ENCODE measurements around the gene PRDM10.
A peak's percentile ranks its signal among the peaks of the same experiment; 100 is the strongest.

The PRDM10 gene

DNA sequence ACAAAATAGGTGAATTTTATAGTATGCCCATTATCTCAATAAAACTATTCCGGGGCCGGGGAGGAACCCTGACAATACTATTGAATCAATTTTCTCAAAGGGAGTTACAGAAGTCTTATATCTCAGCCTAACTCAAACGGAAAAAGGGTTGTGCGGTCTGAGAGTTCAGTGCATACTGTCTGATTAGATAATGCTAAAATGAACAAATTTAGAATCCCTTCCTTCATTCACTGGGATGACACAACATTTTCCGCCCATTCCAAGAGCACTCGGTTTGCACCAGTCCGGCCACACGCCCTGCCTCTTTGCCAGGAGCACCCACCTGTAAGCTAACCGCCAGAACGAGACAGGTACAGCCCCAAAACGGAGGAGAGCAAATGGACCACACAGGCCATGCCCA is 57.3 kb downstream of the PRDM10 start:
- DNase-seq (ENCODE audit: low read depth, low spot score) = no peak

DNA sequence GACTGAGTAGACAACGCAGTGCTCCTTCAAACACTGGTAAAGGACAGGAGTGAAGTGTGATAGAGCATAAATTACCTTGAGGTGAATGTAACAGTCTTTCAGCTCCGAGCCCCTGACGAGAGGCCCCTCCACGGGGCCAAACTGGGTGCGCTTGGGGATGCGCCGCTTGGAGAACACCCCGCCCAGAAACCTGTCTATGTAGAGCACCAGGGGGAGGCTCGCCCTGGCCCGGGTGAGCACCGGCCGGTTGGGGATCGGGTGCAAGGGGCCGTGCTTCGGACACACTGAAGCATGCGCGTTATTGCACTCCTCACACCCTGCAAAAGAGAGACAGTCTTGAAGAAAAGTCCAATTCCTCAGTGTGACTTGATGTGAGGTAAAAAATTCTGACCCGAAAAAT is 57.9 kb downstream of the PRDM10 start:
- no peak for DNase-seq (ENCODE audit: low read depth, low spot score)

GRCh38 chr11:129943036-129943435 is 59.6 kb downstream of the PRDM10 start:
- DNase-seq (ENCODE audit: low read depth, low spot score) = no peak

DNA sequence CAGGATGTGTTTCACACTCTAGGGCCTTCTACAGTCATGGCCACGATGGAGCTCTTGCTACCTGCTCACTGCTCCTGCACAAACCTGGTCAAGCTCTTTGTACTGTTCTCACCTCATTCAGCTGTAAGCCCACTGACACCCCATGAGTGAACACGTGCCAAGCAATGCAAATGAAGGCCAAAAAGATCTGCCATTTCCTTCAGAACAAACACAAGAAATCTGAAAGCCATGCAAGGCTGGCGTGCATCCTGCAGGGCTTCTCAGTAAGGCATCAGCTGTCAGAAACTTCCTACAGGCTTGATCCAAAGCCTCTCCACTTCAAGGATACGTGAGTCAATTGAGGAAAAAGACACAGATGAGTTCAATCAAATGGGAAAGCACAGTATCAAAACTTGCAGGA is 63.1 kb downstream of the PRDM10 start:
- DNase-seq (ENCODE audit: low read depth, low spot score) = no peak

GRCh38 chr11:129938764-129939163 is 63.9 kb downstream of the PRDM10 start:
- no peak for DNase-seq (ENCODE audit: low read depth, low spot score)

GRCh38 chr11:129937592-129938238 is 64.9 kb downstream of the PRDM10 start:
- no peak for DNase-seq (ENCODE audit: low read depth, low spot score)

DNA sequence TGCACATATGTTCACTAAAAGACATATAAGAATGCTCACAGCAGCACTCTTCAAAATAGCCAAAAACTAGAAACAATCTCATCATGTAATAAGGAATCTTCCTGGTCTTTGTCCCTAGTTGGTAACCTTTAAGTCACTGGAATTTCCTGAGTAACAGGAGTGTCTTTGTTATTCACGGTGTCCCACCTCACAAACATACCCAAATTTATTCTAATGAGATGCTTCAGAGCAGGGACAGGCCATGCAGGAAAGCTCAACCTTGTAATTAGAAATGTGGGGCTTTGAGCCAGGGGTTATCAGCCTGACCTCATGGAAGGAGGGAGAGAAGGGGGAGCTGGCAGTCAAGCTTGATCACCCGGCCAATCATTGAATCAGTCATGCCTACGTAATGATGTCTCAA is 66.9 kb downstream of the PRDM10 start:
- DNase-seq (ENCODE audit: low read depth, low spot score) = no peak

DNA sequence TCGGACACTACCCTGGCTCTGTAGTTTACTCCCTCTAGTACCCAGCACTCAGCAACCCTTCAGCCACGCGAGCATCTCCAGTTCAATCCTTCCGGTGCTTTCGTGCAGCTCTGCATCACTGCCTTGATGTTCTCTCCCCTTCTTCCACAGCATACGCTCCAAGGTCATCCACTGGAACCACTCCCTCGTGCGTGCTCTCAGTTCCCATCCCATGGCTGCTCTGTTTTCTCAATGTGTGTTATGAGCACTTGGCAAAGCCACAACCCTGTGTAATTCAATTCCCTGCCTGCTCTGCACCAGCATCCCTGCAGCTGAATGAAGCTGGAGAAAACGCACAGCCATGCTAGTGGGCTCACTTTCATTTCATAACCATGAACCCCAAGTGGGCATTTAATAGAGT is 68.7 kb downstream of the PRDM10 start:
- no peak for DNase-seq (ENCODE audit: low read depth, low spot score)

GRCh38 chr11:129933262-129933661 is 69.4 kb downstream of the PRDM10 start:
- no peak for DNase-seq (ENCODE audit: low read depth, low spot score)

GRCh38 chr11:129932381-129933067 is 70.1 kb downstream of the PRDM10 start:
- DNase-seq (ENCODE audit: low read depth, low spot score) = no peak

- DNase-seq (ENCODE audit: low read depth, low spot score) = no peak
These were observed 71.9 kb downstream of the PRDM10 start for GRCh38 chr11:129930743-129931142.

- no peak for DNase-seq (ENCODE audit: low read depth, low spot score)
These were observed 72.3 kb downstream of the PRDM10 start for GRCh38 chr11:129930296-129930695.

DNA sequence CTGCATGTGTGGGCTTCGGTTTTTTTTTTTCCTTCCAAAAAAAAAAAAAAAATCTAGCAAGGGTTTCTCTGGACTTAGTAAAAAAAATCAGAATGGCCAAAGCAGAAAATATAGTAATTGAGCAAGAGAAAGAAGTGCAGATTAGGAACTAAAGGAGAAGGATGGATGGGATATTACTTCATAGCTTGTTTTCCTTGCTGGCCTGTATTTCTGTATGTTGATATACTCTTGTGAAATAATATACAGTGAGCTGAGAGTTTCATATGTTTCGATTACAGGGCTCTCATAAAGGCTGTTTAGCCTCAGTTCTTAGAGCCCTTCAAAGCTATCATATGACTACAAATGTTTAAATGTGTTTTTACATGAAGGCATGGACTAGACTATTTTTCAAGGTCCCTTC is 72.9 kb downstream of the PRDM10 start:
- DNase-seq (ENCODE audit: low read depth, low spot score) = no peak

GRCh38 chr11:129928923-129929692 is 73.5 kb downstream of the PRDM10 start:
- DNase-seq (ENCODE audit: low read depth, low spot score) = no peak

DNA sequence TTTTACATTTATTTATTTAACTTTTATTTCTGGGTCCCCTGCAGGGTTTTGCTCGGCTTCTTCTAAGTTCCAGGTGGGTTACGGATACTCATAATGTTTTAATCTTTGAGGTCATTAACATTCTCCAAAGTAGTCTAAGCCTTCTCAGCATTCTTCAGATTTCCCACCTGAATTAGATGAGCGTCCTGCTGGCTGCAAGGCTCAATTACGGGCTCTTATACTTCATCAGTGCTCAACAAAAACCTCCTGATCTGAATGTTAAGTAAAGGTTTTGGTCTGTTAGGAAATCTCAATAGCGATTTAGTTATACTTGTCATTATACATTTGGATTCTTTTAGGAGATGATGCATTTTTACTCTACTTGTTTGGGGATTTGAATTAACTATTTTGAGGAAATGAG is 80.0 kb downstream of the PRDM10 start:
- no peak for DNase-seq (ENCODE audit: low read depth, low spot score)

DNA sequence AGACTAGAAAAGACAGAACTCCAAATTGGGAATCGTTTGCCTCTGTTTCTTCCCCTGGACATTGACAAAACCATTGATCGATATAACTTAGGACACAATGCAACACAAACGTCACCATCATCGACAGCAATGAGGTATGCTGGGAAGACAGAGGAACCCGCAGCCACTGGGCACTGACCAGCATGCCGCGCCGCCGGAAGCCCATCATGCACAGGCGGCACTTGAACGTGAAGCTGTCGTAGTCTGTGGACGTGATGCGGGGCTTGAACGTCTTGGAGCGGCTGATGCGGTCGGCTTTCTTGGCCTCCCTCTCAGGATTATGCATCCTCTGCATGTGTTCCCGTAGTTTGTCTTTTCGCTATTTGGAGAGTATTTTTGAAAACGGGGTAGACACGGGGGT is 84.3 kb downstream of the PRDM10 start:
- DNase-seq (ENCODE audit: low read depth, low spot score) = no peak

DNA sequence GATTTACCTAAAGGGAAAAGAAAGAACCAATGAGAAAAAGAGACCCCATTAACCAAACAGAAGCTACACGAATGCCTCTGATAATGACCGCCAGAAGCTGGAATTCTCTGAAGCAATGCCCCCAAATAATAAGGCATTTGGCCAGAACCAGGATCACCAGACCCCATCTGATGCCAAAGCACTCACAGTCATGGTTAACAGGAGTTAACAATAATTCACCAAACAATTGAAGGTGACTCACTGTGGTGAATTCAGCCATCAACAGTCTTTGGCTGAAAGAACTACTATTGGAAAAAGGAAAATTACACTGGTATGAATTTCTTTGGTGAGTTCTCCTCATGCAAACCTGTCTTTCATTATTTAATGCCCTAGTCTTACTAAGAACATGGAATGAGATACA is 85.4 kb downstream of the PRDM10 start:
- DNase-seq (ENCODE audit: low read depth, low spot score) = no peak

GRCh38 chr11:129911298-129911697 is 91.3 kb downstream of the PRDM10 start:
- no peak for DNase-seq (ENCODE audit: low read depth, low spot score)

DNA sequence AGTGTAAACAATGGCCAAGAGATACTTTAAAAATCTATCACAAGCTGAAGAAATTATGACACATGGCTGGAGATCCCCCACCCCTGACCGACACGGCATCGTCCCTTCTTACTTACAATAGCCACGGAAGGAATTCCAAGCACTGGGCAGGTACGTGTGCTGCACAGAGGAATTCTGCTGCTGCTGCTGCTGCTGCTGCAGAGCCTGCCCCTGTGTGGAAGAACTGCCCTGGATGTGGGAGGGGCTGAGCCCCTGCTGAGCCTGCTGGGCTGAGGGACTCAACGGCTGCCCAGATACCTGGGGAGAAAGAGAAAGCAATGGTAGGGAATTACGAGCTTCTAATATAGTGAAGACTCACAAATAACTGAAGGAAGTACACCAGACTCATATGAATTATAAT is 92.3 kb downstream of the PRDM10 start:
- no peak for DNase-seq (ENCODE audit: low read depth, low spot score)

DNA sequence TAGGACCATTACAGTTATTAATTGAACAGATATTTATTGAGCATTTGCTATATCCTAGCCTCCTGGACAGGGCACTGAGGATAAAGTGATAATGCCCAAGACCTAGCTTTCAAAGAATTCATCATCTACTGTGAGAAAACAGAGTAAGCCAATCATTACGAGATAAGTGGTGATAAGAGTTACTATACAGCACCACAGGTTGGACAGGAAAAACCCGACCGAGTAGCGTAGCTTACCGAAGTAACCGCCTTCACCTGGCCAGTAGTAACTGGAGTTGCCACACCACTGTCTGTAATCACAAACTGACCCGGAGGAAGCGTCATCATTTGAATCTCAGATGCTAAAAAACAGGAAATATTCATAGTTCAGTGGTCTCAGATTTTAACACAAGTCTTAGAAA is 97.2 kb downstream of the PRDM10 start:
- DNase-seq (ENCODE audit: low read depth, low spot score) = no peak

- DNase-seq (ENCODE audit: low read depth, low spot score) = no peak
These were observed 106.6 kb downstream of the PRDM10 start for GRCh38 chr11:129896062-129896461.

DNA sequence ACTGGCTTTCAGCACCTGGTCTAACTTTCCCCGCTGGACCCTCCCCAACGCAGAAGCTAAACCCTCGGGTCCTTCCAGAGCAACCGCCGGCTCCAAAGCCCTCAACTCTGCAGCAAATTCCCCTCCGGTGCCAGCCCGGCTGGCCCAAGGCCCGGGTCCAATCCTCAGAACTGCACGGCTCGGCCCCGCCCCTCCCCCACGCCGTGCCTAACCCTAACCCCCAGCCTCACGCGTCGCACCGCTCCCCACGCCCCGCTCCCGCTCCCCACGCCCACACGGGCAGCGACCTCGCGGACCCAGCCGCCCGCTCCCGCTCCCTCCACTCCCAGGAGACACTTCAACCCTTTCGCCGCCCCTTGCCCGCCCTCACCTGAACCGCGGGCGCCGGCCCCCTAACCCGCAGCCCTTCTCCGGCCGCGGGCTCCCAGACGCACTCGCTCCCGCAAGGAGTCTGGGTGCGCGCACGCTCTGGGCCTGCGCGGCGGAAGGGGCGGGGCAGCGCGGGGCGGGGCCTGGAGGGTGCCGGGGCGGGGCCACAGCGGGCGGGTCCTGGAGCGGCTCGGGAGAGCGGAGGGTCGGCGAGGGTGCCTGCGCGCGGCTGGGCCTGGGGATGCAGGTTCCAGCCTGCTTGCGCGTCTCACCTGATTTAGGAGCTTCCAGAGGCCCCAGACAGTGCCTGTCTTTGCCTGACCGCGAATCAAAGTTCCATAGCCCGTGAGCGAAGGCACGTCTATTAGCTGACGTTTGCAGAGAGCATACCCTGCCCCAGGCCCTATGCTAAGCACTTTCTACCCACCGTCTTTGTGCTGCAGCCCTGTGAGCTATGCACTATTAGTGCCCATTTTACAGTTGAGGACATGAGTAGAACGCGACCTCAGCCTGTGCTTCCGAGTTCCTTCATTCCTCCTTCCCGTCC is 107.3 kb downstream of the PRDM10 start, which contains the start of gene NFRKB:
NFRKB (minus strand) TSS at position 453 of the 916 bp plus-strand sequence. CDS start 2,729 bp downstream, outside the sequence.
- peak; percentile 76 for DNase-seq (ENCODE audit: low read depth, low spot score)

Data from activated CD4-positive, CD25-positive, alpha-beta regulatory T cell treated with anti-CD3 and anti-CD28 coated beads, Interleukin-2, amount 50 U/mL, for 16 hours (primary cell).